K562 (cell line): ENCODE results near the gene LAIR2. TPM values are rescaled to one million over a fixed set of nuclear protein-coding genes. Genes with fewer than 3 reads are reported as not detected.

ENCODE experiments used
- ATAC-seq: fragments of 200-7000 bp; cut with Tn5 transposase; 3 replicates; pipeline ENCODE4 v1.9.1; 2020; ENCODE audit warnings: moderate library complexity
- BruUV-seq: library from RNA; stranded (reverse); fragments of 400-500 nt; replicated peaks from 2 replicates; lab custom pipeline; 2021; lab: Mats Ljungman, UMichigan
- CTCF ChIA-PET: fragments of 300-600 bp; formaldehyde crosslinking; extraction: SDS; loops from one replicate; lab custom pipeline; 2021; ENCODE audit warnings: low intra/inter-chr PET ratio; lab: Yijun Ruan, JAX
- POLR2A ChIA-PET: fragments of 300-600, 350-650 bp; sonication (Branson Sonifier 250); formaldehyde crosslinking; extraction: SDS; loops from one replicate; lab custom pipeline; 2021; ENCODE audit warnings: antibody characterized with exemption, inconsistent platforms; lab: Yijun Ruan, JAX
- DNase-seq, 4 experiments: peaks; one replicate each; pipeline versions ENCODE4 v3.0.0 to v3.0.0-alpha.2; 2011 to 2018; ENCODE audit warnings: low spot score in 3 of 4, mixed read lengths in 3 of 4; ENCODE audit errors: extremely low read depth in 1 of 4
- FAIRE-seq: peaks from 2 replicates; lab custom pipeline; 2011; peaks lifted over from hg19 to GRCh38; lab: Jason Lieb, UNC
- H2AFZ ChIP-seq: 2 replicates; pipeline ENCODE4 v1.6.0; 2011; ENCODE audit warnings: low read depth, low read length, control low read depth, inconsistent platforms
- H3K27ac ChIP-seq: fragments of 200-600 bp; 3 replicates; pipeline ENCODE4 v1.8.0; 2011; ENCODE audit warnings: low read depth, mild to moderate bottlenecking, control low read depth, inconsistent platforms, low read length, moderate library complexity, mixed read lengths; ENCODE audit errors: extremely low read depth
- H3K27me3 ChIP-seq, 2 experiments: fragments of 300-600 bp in 1 of 2; 2 replicates in 1 of 2; 3 replicates in 1 of 2; pipeline versions ENCODE4 v1.6.0 to v1.8.0; 2011; ENCODE audit warnings: inconsistent platforms in 2 of 2, low read length in 2 of 2, mild to moderate bottlenecking in 1 of 2, mixed read lengths in 1 of 2, moderate library complexity in 1 of 2; ENCODE audit not compliant: control insufficient read depth in 2 of 2, insufficient read depth in 2 of 2
- H3K36me3 ChIP-seq: fragments of 300-600 bp; 3 replicates; pipeline ENCODE4 v1.8.0; 2011; ENCODE audit warnings: mild to moderate bottlenecking, low read length, inconsistent platforms; ENCODE audit not compliant: control insufficient read depth, insufficient read depth
- H3K4me1 ChIP-seq, 2 experiments: fragments of 200-600 bp in 1 of 2; replicated peaks in 1 of 2; 2 replicates in 1 of 2; 3 replicates in 1 of 2; pipeline versions ENCODE4 v1.5.1 to v1.8.0; 2011; ENCODE audit warnings: inconsistent platforms in 2 of 2, low read length in 2 of 2, mild to moderate bottlenecking in 1 of 2, mixed read lengths in 1 of 2, moderate library complexity in 1 of 2; ENCODE audit not compliant: control insufficient read depth in 2 of 2, insufficient read depth in 2 of 2
- H3K4me2 ChIP-seq: 2 replicates; pipeline ENCODE4 v1.6.1; 2011; ENCODE audit warnings: low read length, control low read depth, inconsistent platforms, mixed read lengths; ENCODE audit not compliant: insufficient read depth
- H3K4me3 ChIP-seq: fragments of 200-600 bp; sonication (generic), shearing (Covaris generic); 2 replicates; pipeline ENCODE4 v1.5.1; 2016; ENCODE audit warnings: control low read depth, inconsistent platforms
- H3K79me2 ChIP-seq: fragments of 200-600 bp; 3 replicates; pipeline ENCODE4 v1.8.0; 2011; ENCODE audit warnings: low read length, inconsistent platforms; ENCODE audit not compliant: control insufficient read depth, insufficient read depth
- H3K9ac ChIP-seq, 2 experiments: 2 replicates each; pipeline versions ENCODE4 v1.6.0 to v1.6.1; 2011; ENCODE audit warnings: low read depth in 2 of 2, low read length in 2 of 2, control low read depth in 1 of 2, inconsistent platforms in 1 of 2, mild to moderate bottlenecking in 1 of 2, mixed read lengths in 1 of 2; ENCODE audit not compliant: insufficient read depth in 1 of 2
- H3K9me1 ChIP-seq: one replicate; pipeline ENCODE4 v1.6.0; 2011; ENCODE audit warnings: inconsistent platforms, mild to moderate bottlenecking, low read length, moderate library complexity; ENCODE audit not compliant: control insufficient read depth, insufficient read depth
- H3K9me3 ChIP-seq: replicated peaks from 2 replicates; pipeline ENCODE4 v1.5.1; 2011; ENCODE audit warnings: low read depth, low read length, inconsistent platforms; ENCODE audit not compliant: control insufficient read depth, insufficient read depth
- H4K20me1 ChIP-seq: replicated peaks from 2 replicates; pipeline ENCODE4 v1.6.1; 2011; ENCODE audit warnings: low read length, inconsistent platforms, mixed read lengths; ENCODE audit not compliant: control insufficient read depth, insufficient read depth
- CBX3 ChIP-seq, 2 experiments: IDR thresholded peaks; 1 replicate in 1 of 2; 2 replicates in 1 of 2; pipeline ENCODE4 v1.6.1; 2012; ENCODE audit warnings: inconsistent platforms in 2 of 2, low read length in 2 of 2, borderline replicate concordance in 1 of 2, control low read depth in 1 of 2
- CSDE1 ChIP-seq, 2 experiments: fragments of 450-650 bp; IDR thresholded peaks; 2 replicates each; pipeline ENCODE4 v1.6.1; 2016; ENCODE audit warnings: mild to moderate bottlenecking in 1 of 2
- GTF2A2 ChIP-seq: IDR thresholded peaks from 2 replicates; pipeline ENCODE4 v1.6.1; 2016; ENCODE audit warnings: mild to moderate bottlenecking, missing genetic modification characterization, missing compliant biosample characterization
- HMGN3 ChIP-seq: IDR thresholded peaks from 2 replicates; pipeline ENCODE4 v1.6.1; 2011; ENCODE audit warnings: borderline replicate concordance, low read depth, mild to moderate bottlenecking, mixed read lengths, low read length; ENCODE audit not compliant: insufficient read length; ENCODE audit errors: extremely low read depth
- IRF2 ChIP-seq: sonication (generic); formaldehyde crosslinking; IDR thresholded peaks from 2 replicates; pipeline ENCODE4 v1.8.1; 2022; ENCODE audit warnings: mild to moderate bottlenecking, missing genetic modification reagents
- MECOM ChIP-seq: fragments of 250-450 bp; sonication (Bioruptor Pico); IDR thresholded peaks from 2 replicates; pipeline ENCODE4 v1.8.0; 2022; ENCODE audit warnings: inconsistent platforms
- NCOA4 ChIP-seq: fragments of 450-650 bp; IDR thresholded peaks from 2 replicates; pipeline ENCODE4 v1.6.1; 2018; ENCODE audit warnings: mild to moderate bottlenecking; ENCODE audit not compliant: partially characterized antibody
- POLR2AphosphoS5 ChIP-seq: IDR thresholded peaks from 2 replicates; pipeline ENCODE4 v1.6.1; 2011; ENCODE audit warnings: mild to moderate bottlenecking, low read depth, low read length, moderate library complexity; ENCODE audit not compliant: control insufficient read depth, insufficient read depth
- SAFB2 ChIP-seq: fragments of 200-400 bp; formaldehyde crosslinking; IDR thresholded peaks from 2 replicates; pipeline ENCODE4 v1.6.1; 2018; ENCODE audit warnings: borderline replicate concordance, low read length, low read depth, moderate library complexity; ENCODE audit not compliant: severe bottlenecking
- SIN3A ChIP-seq, 2 experiments: fragments of 150-350 bp in 1 of 2; IDR thresholded peaks; 2 replicates each; pipeline ENCODE4 v1.6.1; 2011 to 2016; ENCODE audit warnings: borderline replicate concordance in 2 of 2, low read depth in 2 of 2, low read length in 2 of 2, mild to moderate bottlenecking in 2 of 2, moderate library complexity in 2 of 2; ENCODE audit not compliant: control insufficient read depth in 1 of 2
- ZNF12 ChIP-seq: sonication (generic); formaldehyde crosslinking; IDR thresholded peaks from 2 replicates; pipeline ENCODE4 v1.4.0; 2020; ENCODE audit warnings: mild to moderate bottlenecking, missing genetic modification reagents
- ZNF695 ChIP-seq: fragments of 450-650 bp; formaldehyde crosslinking; IDR thresholded peaks from 2 replicates; pipeline ENCODE4 v1.4.0; 2020; ENCODE audit warnings: mild to moderate bottlenecking, moderate library complexity
- WGBS: fragments of 100-300 bp; shearing (Covaris generic); methylation state at CpG from one replicate; pipeline ENCODE4 v1.1.6; 2016; ENCODE audit warnings: low coverage, mixed read lengths; ENCODE audit not compliant: insufficient coverage; ENCODE audit errors: missing lambda C conversion rate; 5-methylcytosine and 5-hydroxymethylcytosine counted together
- in situ Hi-C: fragments of 300-500 bp; cut with MboI; formaldehyde crosslinking; loops from 4 replicates; pipeline ENCODE4 v1.15.0; 2018; ENCODE audit warnings: inconsistent platforms, mixed read lengths
- intact Hi-C: fragments of 100-400 bp; cut with micrococcal nuclease; formaldehyde crosslinking; loops from 2 replicates; pipeline ENCODE4 v1.14.2; 2022
- polyA plus RNA-seq, 8 experiments: library from polyadenylated mRNA; depleted of rRNA in 4 of 8; stranded (reverse) in 5 of 8; unstranded in 3 of 8; fragments of >200 nt; fragmentation: Nextera tagmentation in 2 of 8; fragmentation: Illumina TruSeq in 1 of 8; extraction: Ambion mirVana in 2 of 8; extraction: Trizol in 1 of 8; gene quantifications; 2 replicates each; pipeline versions ENCODE4 v1.2.1 to v1.2.3, GENCODE V29; 2011 to 2014; ENCODE audit warnings: inconsistent platforms in 1 of 8, missing spikeins in 1 of 8
- total RNA-seq, 7 experiments: library from RNA; depleted of rRNA in 6 of 7; stranded (reverse); fragments of >200 nt in 6 of 7; fragmentation: Illumina TruSeq in 2 of 7; extraction: Trizol in 2 of 7; gene quantifications; 2 replicates each; pipeline versions ENCODE4 v1.2.1 to v1.2.3, GENCODE V29; 2011 to 2021; ENCODE audit warnings: low replicate concordance in 1 of 7
- TF ChIP-seq, protein P1 (sequence below), 2 experiments: fragments of 450-650 bp in 1 of 2; sonication (generic) in 1 of 2; formaldehyde crosslinking; conservative IDR thresholded peaks; 2 replicates each; pipeline versions ENCODE4 v1.4.0 to v1.8.1; 2020 to 2022; ENCODE audit warnings: mild to moderate bottlenecking in 1 of 2, missing genetic modification reagents in 1 of 2
- TF ChIP-seq, protein P2 (sequence below): fragments of 250-450 bp; sonication (Bioruptor Pico); IDR thresholded peaks from 2 replicates; pipeline ENCODE4 v1.4.0; 2020
- TF ChIP-seq, protein P3 (sequence below): fragments of 250-450 bp; sonication (Bioruptor Pico); IDR thresholded peaks from 2 replicates; pipeline ENCODE4 v1.5.0; 2021

The LAIR2 gene
- total and polyA plus RNA-seq, 9 of the 15 experiments (the other 6 are each of a cell fraction or from before 2014, with no cell fraction given) = not detected

DNA sequence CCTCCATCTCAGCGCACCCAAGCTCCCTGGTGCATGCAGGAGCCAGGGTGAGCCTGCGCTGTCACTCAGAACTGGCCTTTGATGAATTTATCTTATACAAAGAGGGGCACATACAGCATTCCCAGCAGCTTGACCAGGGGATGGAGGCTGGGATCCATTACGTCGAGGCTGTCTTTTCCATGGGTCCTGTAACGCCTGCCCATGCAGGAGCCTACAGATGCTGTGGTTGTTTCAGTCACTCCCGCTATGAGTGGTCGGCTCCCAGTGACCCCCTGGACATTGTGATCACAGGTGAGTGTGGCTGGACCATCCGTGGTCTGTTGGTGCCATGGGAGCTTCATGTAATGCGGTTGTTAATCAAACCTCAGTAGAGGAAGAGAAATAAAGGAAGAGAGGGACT lies 33.0 kb downstream of the LAIR2 start:
- POLR2A ChIA-PET = interaction anchor here (0.5 kb wide), 1 partner anchor 564 kb away, joined by 3 read pairs; no protein-coding TSS in a partner anchor
- peaks cover 24 to 46% of the 10 kb centered on the region in 2 experiments for H3K27me3 ChIP-seq

More for the DNA sequence above, 33.0 kb downstream of the LAIR2 start:
- FAIRE-seq = no peak
- no peak for ATAC-seq
- in situ Hi-C loops = no loop called here
- H3K4me1 ChIP-seq = no peaks in the 10 kb centered on the region
- H2AFZ ChIP-seq = no peak overlapping the region
- H3K4me3 ChIP-seq = no peak overlapping the region
- H3K9me1 ChIP-seq = no peaks in the 10 kb centered on the region
- H4K20me1 ChIP-seq = 0 out of 2 replicates have a peak, but pooled peaks cover 2% of the 10 kb centered on the region
- WGBS = 0% methylated on average over 9 of the region's 9 CpGs
- no peaks in the 10 kb centered on the region for H3K9me3 ChIP-seq
- H3K4me2 ChIP-seq = no peak overlapping the region
- intact Hi-C loops = no loop called here
- no peak for TF ChIP-seq CBX3 (IDR thresholded peaks at IDR 0.05; ENCODE audit: borderline replicate concordance in 1 of 2, low read length in 2 of 2)
- no peak for TF ChIP-seq MECOM (CRISPR knock-in tag)
- TF ChIP-seq HMGN3 = no peak
- no peak for TF ChIP-seq IRF2 (CRISPR knock-in tag)
- TF ChIP-seq ZNF695 (CRISPR knock-in tag) = no peak
- TF ChIP-seq, protein P1, sequence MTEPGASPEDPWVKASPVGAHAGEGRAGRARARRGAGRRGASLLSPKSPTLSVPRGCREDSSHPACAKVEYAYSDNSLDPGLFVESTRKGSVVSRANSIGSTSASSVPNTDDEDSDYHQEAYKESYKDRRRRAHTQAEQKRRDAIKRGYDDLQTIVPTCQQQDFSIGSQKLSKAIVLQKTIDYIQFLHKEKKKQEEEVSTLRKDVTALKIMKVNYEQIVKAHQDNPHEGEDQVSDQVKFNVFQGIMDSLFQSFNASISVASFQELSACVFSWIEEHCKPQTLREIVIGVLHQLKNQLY (CRISPR knock-in tag; conservative IDR thresholded peaks at IDR 0.05) = no peak
- no peak for TF ChIP-seq SIN3A (IDR thresholded peaks at IDR 0.05; ENCODE audit: borderline replicate concordance in 2 of 2, control insufficient read depth in 1 of 2, low read depth in 2 of 2, low read length in 2 of 2)
- no peak for TF ChIP-seq ZNF12
- no peak for TF ChIP-seq SAFB2
- TF ChIP-seq GTF2A2 (tag) = no peak
- TF ChIP-seq, protein P2, sequence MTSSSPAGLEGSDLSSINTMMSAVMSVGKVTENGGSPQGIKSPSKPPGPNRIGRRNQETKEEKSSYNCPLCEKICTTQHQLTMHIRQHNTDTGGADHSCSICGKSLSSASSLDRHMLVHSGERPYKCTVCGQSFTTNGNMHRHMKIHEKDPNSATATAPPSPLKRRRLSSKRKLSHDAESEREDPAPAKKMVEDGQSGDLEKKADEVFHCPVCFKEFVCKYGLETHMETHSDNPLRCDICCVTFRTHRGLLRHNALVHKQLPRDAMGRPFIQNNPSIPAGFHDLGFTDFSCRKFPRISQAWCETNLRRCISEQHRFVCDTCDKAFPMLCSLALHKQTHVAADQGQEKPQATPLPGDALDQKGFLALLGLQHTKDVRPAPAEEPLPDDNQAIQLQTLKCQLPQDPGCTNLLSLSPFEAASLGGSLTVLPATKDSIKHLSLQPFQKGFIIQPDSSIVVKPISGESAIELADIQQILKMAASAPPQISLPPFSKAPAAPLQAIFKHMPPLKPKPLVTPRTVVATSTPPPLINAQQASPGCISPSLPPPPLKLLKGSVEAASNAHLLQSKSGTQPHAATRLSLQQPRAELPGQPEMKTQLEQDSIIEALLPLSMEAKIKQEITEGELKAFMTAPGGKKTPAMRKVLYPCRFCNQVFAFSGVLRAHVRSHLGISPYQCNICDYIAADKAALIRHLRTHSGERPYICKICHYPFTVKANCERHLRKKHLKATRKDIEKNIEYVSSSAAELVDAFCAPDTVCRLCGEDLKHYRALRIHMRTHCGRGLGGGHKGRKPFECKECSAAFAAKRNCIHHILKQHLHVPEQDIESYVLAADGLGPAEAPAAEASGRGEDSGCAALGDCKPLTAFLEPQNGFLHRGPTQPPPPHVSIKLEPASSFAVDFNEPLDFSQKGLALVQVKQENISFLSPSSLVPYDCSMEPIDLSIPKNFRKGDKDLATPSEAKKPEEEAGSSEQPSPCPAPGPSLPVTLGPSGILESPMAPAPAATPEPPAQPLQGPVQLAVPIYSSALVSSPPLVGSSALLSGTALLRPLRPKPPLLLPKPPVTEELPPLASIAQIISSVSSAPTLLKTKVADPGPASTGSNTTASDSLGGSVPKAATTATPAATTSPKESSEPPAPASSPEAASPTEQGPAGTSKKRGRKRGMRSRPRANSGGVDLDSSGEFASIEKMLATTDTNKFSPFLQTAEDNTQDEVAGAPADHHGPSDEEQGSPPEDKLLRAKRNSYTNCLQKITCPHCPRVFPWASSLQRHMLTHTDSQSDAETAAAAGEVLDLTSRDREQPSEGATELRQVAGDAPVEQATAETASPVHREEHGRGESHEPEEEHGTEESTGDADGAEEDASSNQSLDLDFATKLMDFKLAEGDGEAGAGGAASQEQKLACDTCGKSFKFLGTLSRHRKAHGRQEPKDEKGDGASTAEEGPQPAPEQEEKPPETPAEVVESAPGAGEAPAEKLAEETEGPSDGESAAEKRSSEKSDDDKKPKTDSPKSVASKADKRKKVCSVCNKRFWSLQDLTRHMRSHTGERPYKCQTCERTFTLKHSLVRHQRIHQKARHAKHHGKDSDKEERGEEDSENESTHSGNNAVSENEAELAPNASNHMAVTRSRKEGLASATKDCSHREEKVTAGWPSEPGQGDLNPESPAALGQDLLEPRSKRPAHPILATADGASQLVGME (CRISPR knock-in tag) = no peak
- no peak for TF ChIP-seq CSDE1 (IDR thresholded peaks at IDR 0.05)
- no peak for TF ChIP-seq POLR2AphosphoS5
- TF ChIP-seq NCOA4 = no peak
- TF ChIP-seq, protein P3, sequence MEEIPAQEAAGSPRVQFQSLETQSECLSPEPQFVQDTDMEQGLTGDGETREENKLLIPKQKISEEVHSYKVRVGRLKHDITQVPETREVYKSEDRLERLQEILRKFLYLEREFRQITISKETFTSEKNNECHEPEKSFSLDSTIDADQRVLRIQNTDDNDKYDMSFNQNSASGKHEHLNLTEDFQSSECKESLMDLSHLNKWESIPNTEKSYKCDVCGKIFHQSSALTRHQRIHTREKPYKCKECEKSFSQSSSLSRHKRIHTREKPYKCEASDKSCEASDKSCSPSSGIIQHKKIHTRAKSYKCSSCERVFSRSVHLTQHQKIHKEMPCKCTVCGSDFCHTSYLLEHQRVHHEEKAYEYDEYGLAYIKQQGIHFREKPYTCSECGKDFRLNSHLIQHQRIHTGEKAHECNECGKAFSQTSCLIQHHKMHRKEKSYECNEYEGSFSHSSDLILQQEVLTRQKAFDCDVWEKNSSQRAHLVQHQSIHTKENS (CRISPR knock-in tag) = no peak
- H3K27ac ChIP-seq = no peak overlapping the region
- H3K36me3 ChIP-seq = no peaks in the 10 kb centered on the region
- no peaks in the 10 kb centered on the region for H3K79me2 ChIP-seq
- BruUV-seq = no TSS peak
- H3K9ac ChIP-seq = no peak overlapping the region
- no peak for DNase-seq
- CTCF ChIA-PET = no interaction called here
